ENCODE measurements around the gene LEAP2. TPM values are rescaled to one million over a fixed set of nuclear protein-coding genes. Genes with fewer than 3 reads are reported as not detected.
A peak's percentile ranks its signal among the peaks of the same experiment; 100 is the strongest.

LEAP2 gene
- total RNA-seq, 1 experiment from 2014 or later: 2.3 TPM

- Mint-ChIP-seq H3K4me3 (ENCODE audit: low read depth, unreplicated experiment) (no peak overlapping the region), H3K9me3 (ENCODE audit: low read depth, unreplicated experiment) (no peaks in the 10 kb centered on the region), H3K4me1 (ENCODE audit: low read depth, unreplicated experiment) (peaks cover 29% of the 10 kb centered on the region), H3K27me3 (ENCODE audit: unreplicated experiment) (no peaks in the 10 kb centered on the region), H3K36me3 (ENCODE audit: insufficient read depth, unreplicated experiment) (no peaks in the 10 kb centered on the region), H3K27ac (ENCODE audit: unreplicated experiment) (no peak overlapping the region)
- TF ChIP-seq CTCF (IDR thresholded peaks at IDR 0.05; ENCODE audit: unreplicated experiment): no peak
- CTCF ChIA-PET: no interaction called here
- DNase-seq: no peak
- BruUV-seq (replicated peaks): no TSS peak
- intact Hi-C loops (cut with micrococcal nuclease; ENCODE audit: unreplicated experiment): no loop called here
Measured at GRCh38 chr5:132836852-132837251, 36.6 kb upstream of the LEAP2 start.

- BruUV-seq (replicated peaks): no TSS peak
- H3K27ac Mint-ChIP-seq (ENCODE audit: unreplicated experiment): peak overlapping the region; percentile 74
- DNase-seq: peak; percentile 48
- H3K27me3 Mint-ChIP-seq (ENCODE audit: unreplicated experiment): no peaks in the 10 kb centered on the region
- peak overlapping the region; percentile 15 for H3K4me3 Mint-ChIP-seq (ENCODE audit: low read depth, unreplicated experiment)
- CTCF ChIA-PET: interaction anchor here (1.1 kb wide), 1 partner anchor 410 kb away, joined by 3 read pairs; no protein-coding TSS in a partner anchor
- no peak for TF ChIP-seq CTCF (IDR thresholded peaks at IDR 0.05; ENCODE audit: unreplicated experiment)
- H3K9me3 Mint-ChIP-seq (ENCODE audit: low read depth, unreplicated experiment): no peaks in the 10 kb centered on the region
- intact Hi-C loops (cut with micrococcal nuclease; ENCODE audit: unreplicated experiment): no loop called here
- peaks cover 29% of the 10 kb centered on the region for H3K4me1 Mint-ChIP-seq (ENCODE audit: low read depth, unreplicated experiment)
- no peaks in the 10 kb centered on the region for H3K36me3 Mint-ChIP-seq (ENCODE audit: insufficient read depth, unreplicated experiment)
Measured at GRCh38 chr5:132837868-132838267, 35.6 kb upstream of the LEAP2 start.

GRCh38 chr5:132838516-132839282 lies 34.8 kb upstream of the LEAP2 start:
- intact Hi-C loops (cut with micrococcal nuclease; ENCODE audit: unreplicated experiment): no loop called here
- Mint-ChIP-seq H3K4me1 (ENCODE audit: low read depth, unreplicated experiment) (peaks cover 29% of the 10 kb centered on the region), H3K9me3 (ENCODE audit: low read depth, unreplicated experiment) (no peaks in the 10 kb centered on the region), H3K27me3 (ENCODE audit: unreplicated experiment) (no peaks in the 10 kb centered on the region), H3K4me3 (ENCODE audit: low read depth, unreplicated experiment) (no peak overlapping the region), H3K27ac (ENCODE audit: unreplicated experiment) (peak overlapping the region; percentile 74), H3K36me3 (ENCODE audit: insufficient read depth, unreplicated experiment) (no peaks in the 10 kb centered on the region)
- TF ChIP-seq CTCF (IDR thresholded peaks at IDR 0.05; ENCODE audit: unreplicated experiment): no peak
- BruUV-seq (replicated peaks): no TSS peak
- DNase-seq: no peak
- CTCF ChIA-PET: interaction anchor here (0.6 to 1.1 kb wide), 2 partner anchors 205 to 410 kb away, joined by 3 to 4 read pairs; no protein-coding TSS in a partner anchor

GRCh38 chr5:132839426-132840301 lies 33.8 kb upstream of the LEAP2 start:
- intact Hi-C loops (cut with micrococcal nuclease; ENCODE audit: unreplicated experiment): no loop called here
- Mint-ChIP-seq H3K36me3 (ENCODE audit: insufficient read depth, unreplicated experiment) (no peaks in the 10 kb centered on the region), H3K9me3 (ENCODE audit: low read depth, unreplicated experiment) (no peaks in the 10 kb centered on the region), H3K4me3 (ENCODE audit: low read depth, unreplicated experiment) (no peak overlapping the region), H3K4me1 (ENCODE audit: low read depth, unreplicated experiment) (peaks cover 29% of the 10 kb centered on the region), H3K27me3 (ENCODE audit: unreplicated experiment) (no peaks in the 10 kb centered on the region), H3K27ac (ENCODE audit: unreplicated experiment) (no peak overlapping the region)
- no peak for TF ChIP-seq CTCF (IDR thresholded peaks at IDR 0.05; ENCODE audit: unreplicated experiment)
- no peak for DNase-seq
- CTCF ChIA-PET: interaction anchor here (0.6 to 1.1 kb wide), 2 partner anchors 14 to 204 kb away, joined by 3 to 4 read pairs; no protein-coding TSS in a partner anchor
- BruUV-seq (replicated peaks): no TSS peak

Measured in Calu3 (cell line).